GM21717 (cell line): ENCODE results near the gene SSH2.
"Not testable (repeated sequence)": the region's sequence is repeated elsewhere in the genome, so short reads cannot be mapped to it uniquely, and the experiment has no call there.

Experiments used
- ATAC-seq: cut with Tn5 transposase; IDR thresholded peaks from one replicate; pipeline ENCODE4 v1.9.1; 2021; ENCODE audit warnings: mild to moderate bottlenecking, moderate library complexity; ENCODE audit not compliant: unreplicated experiment

SSH2 gene

GRCh38 chr17:29787995-29788394 lies 142.0 kb downstream of the SSH2 start:
- no peak for ATAC-seq

- ATAC-seq: no peak
These were observed 147.1 kb downstream of the SSH2 start for GRCh38 chr17:29782917-29783316.

DNA sequence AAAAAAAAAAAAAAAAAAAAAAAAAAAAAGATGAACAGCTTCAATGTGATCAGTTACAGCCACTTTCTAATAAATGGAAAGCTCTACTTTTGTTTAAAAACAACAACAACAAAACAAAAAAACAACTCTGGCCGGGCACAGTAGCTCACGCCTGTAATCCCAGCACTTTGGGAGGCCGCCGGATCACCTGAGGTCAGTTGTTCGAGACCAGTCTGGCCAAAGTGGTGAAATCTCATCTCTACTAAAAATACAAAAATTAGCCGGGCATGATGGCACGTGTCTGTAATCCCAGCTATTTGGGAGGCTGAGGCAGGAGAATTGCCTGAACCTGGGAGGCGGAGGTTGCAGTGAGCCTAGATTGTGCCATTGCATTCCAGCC lies 150.2 kb downstream of the SSH2 start:
- not testable (repeated sequence) for ATAC-seq

DNA sequence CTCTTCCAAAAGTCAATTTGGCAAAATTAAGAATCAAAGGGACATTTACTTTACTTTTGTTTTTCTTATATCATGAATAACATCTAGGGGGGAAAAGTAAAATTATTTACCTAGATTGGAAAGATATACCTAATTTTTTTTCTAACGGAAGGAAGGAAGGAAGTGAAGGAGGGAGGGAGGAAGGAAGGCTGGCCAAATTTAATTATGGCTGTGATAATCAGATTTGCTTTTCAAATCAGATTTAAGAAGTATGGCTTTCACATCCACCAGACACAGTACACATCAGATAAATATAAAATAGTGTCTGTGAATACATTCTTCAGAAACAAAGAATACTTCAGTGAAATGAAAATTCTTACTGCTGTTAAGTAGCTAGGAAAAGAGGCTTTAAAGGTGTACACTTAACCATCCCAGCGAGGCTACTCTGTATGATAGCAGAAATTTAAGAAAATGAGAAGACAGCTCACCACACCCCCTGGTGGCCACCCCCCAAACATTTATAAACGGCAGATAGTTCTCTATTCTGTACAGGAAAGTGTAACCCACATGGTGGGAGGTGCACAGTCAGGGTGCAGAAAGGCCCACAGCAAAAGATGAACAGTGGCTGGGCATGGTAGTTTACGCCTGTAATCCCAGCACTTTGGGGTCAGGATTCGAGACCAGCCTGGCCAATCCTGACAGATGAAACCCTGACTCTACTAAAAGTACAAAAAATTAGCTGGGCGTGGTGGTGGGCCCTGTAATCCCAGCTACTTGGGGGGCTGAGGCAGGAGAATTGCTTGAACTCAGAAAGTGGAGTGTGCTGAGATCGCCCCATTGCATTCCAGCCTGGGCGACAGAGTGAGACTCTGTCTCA lies 150.8 kb downstream of the SSH2 start:
- no peak for ATAC-seq

DNA sequence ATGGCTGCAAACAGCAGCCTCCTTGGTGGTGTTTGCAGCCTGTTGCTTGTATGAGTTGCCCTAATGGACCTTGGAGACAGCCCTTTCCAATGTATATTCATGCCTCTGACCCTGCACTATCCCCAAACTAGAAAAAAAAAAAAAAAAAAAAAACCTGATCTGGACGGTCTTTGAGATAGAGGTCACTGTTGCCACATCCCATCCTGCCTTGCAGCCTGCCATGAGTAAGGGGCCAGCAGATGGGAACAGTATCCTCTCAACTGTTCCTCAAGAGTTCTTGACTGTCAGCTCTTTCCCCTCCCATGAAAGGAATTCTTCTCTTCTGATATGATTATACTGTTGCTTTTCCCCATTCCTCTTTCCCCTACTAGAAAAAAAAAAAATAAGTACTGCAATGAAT lies 152.4 kb downstream of the SSH2 start:
- ATAC-seq: no peak

GRCh38 chr17:29776026-29776425 lies 154.0 kb downstream of the SSH2 start:
- ATAC-seq: no peak

DNA sequence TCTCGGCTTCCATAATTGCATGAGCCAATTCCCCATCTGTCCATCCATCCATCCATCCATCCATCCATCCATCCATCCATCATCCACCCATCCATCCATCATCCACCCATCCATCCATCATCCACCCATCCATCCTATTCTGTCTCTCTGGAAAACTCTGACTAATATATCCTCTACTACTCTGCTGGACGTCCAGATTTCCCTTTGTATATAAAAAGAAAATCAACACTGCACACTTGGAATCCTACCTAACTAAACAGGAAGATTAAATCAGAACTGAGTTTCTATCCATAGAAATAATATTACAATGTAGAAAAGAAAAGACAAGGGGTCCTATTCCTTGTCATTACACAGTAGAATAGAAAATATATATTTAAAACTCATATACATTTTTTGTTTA lies 157.0 kb downstream of the SSH2 start:
- ATAC-seq: no peak

DNA sequence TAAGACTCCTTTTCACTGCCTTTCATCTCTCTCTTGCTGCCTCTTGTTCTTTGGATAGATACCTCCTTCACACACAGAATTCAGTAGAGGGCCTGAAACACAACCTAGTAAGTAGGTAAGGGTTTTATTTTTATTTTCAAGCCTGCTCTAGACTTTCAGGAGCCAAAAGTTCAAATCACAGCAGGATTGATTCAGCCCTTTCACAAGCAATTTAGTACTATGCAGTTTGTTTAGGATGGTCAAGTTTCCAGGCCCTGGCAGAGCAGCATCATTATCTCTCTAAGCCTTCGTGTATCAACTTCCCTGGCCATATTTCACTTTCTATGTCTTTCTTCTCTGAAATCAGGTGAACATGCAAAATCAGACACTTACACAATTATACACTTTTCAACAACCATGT lies 158.5 kb downstream of the SSH2 start:
- no peak for ATAC-seq

- ATAC-seq: no peak
These were observed 160.8 kb downstream of the SSH2 start for GRCh38 chr17:29769225-29769624.

DNA sequence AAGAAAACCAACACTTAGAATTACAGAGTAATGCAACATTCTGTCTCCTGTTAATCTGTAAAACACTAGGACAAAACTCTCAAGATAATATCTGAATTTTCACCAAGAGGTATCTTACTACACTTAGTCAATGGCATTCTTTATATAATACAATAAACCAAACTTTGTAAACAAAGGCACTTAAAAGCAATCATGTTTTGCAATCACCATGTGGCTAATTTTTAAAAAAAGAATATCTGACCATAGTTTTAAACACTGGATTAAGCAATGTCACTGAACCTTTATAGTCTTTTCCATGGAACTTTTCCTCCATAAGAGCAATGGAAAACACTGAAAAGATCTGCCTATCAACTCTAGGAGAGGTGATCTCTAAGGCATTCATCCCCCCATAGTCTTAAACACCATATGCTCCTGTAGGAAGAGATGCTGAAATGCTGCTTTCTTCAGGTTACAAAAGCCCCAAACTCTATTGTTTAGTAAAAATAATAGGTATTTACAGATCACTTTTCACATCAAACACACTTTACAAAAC lies 163.2 kb downstream of the SSH2 start:
- ATAC-seq: no peak

GRCh38 chr17:29764748-29765147 lies 165.3 kb downstream of the SSH2 start:
- no peak for ATAC-seq

DNA sequence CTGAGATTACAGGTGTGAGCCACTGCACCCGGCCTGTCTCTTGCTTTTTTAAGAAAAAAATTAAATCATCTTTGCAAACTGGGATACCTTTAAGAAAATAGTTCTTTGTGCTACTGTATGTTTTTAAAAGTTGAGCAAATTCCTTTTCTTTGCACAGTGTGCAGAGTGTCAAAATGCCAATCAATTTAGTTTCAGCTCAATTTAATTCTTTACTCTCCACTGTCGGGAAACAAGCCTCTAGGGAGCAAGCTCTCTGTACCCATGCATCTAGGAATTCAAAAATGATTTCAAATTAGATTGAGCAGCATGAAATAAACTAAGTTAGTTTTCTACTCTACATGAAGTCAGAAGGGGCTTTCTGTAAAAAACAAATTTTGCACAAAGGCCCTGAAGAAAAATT lies 165.8 kb downstream of the SSH2 start:
- ATAC-seq: no peak

DNA sequence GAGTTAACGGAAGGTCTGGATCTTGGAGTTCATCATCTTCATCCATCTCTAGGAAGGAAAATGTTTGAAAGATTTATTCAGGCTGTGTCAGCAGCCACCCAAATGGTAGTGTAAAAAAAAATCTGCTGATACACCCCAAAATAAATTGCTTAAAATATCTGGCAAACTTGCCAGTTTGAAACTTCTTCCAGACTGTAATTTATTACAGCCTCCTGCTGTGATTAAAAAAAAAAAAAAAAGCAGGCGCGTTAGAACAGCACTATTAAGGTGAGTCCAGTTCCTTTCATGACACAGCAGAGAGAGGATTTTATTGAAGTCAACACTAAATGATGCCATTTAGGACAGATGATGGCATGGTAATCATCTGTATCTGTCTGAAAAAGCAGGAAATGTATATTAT lies 166.8 kb downstream of the SSH2 start:
- no peak for ATAC-seq

DNA sequence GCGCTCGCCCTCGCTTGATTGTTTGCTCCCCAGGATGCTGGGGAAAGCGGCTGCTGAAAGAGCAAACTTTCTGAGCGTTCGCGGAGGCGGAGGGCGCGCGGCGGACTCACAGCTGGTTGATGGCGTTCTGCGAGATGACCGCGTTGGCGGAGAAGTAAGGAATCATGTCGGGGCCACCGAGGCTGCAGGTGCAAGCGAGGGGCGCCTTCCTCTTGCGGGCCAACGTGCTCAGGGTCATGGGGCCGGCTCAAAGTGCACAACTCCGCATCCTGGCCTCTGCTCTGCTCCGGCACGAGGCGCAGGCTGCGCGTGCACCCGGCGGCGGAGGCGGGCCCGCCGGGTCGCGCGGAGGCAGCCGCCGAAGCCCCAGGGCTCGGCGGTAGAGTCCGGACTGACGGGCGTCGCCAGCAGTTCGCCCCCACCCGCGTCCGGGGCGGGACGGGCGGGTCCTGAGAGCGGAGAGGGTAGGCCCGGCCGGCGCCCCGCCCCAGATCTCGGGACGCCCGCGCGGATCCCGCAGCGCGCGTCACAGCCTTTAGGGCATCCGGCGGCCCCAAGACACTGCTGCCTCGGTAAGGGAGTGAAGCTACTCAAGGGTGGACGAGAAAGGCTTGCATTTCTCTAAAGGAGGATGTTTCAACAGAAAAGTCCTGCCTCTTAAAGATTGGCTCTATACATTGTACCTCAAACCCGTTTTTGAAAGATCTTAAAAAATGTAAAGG lies 168.8 kb downstream of the SSH2 start:
- peak; percentile 70 for ATAC-seq

GRCh38 chr17:29760279-29761039 lies 169.6 kb downstream of the SSH2 start:
- ATAC-seq: peak; percentile 29

GRCh38 chr17:29758255-29758654 lies 171.8 kb downstream of the SSH2 start:
- ATAC-seq: no peak

DNA sequence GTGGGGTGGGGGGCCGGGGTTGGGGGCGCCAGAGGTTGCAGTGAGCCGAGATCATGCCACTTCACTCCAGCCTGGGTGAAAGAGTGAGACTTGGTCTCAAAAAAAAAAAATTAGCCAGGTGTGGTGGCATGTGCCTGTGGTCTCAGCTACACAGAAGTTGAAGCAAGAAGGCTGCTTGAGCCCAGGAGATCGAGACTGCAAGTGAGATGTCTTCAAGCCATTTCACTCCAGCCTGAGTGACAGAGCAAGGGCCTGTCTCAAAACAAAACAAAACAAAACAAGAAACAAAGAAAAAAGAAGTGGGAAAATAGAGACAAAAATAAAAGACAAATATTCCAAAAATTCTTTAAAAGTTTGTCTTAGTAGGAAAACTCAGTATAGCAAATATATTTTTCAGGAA lies 172.2 kb downstream of the SSH2 start:
- no peak for ATAC-seq

DNA sequence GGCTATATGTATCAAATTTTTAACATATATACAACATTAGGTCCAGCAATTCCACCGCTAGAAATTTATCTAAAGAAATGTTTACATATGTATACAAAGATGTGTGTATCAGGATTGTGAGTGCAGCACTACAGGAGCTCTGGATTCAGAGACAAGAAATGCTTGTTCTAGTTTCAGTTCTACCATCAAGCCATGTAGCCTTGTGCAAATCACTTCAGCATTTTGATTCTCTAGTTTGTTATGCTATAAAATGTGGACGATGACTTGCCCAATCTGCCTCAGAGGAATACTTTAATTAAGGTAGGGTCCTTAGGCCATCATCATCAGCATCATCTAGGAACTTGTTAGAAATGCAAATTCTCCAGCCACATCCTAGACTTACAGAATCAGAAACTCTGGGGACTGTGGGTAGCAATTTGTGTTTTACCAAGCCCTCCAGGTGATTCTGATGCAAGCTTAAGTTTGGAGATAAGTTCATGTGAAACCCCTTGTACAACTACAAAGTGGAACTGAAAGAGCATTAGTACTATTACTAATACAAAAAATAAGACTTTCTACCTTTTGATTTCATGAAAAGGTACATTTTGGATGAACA lies 176.1 kb downstream of the SSH2 start:
- peak; percentile 54 for ATAC-seq

- no peak for ATAC-seq
These were observed 180.8 kb downstream of the SSH2 start for GRCh38 chr17:29749045-29749825.

DNA sequence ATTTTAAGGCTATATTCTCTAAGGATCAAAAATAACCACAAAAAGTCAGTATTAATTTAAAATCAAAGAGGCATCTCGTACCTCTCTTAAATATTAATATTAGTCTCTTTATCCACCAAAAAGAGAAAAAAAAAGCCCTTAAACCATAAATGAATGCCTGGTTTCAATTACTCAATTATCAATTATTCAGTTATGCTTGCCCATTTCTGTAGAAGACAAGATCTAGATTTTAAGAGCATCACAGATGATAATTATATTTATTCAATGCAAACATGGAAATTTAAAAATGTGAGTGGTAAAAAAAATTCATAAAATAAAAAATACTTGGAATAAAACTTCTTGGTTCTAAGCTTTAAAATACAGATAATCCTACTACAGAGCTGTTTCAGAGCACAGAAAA lies 181.6 kb downstream of the SSH2 start:
- ATAC-seq: no peak
